ENCODE results near the gene EIF5A.

Gene EIF5A

DNA sequence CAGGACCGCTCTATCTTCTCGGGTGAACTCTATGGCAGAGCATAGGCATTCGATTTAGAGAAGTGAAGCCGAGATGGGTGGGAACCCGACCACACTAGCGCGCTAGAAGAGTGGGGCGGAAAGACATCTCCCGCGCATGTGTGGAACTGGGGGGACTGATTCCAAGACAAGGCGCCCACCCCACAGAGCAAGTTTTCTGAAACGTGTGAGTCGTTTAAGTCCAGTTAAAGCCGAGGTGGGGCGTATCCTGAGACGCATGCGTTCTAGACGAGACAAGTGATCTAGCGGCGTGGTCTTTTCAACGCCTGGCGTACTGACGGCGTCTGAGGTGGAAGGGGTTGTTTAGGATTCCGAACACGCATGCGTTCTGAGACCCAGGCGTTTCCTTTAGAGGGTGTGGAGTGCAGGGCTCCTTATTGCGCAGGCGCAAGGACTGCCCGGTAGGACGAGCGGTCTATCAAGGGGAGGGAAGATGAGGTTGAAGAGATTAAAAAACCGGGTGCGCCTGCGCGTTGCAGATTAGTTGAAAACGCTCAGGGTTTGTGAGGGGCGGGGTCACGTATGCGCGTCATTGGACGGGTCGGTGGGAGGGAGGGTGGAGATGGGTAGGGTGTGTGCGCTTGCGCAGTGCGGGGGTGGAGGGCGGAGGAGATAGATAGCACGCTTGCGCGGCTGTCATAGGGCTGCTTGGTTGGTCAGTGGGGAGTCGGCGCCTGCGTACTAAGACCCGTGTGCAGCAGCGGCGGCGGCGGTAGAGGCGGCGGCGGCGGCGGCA lies at the start of gene EIF5A:
TSS of gene EIF5A (plus strand) at position 718 of the 775 bp plus-strand sequence. CDS start 2,008 bp downstream, outside the sequence.
- peak; percentile 100 for DNase-seq

DNA sequence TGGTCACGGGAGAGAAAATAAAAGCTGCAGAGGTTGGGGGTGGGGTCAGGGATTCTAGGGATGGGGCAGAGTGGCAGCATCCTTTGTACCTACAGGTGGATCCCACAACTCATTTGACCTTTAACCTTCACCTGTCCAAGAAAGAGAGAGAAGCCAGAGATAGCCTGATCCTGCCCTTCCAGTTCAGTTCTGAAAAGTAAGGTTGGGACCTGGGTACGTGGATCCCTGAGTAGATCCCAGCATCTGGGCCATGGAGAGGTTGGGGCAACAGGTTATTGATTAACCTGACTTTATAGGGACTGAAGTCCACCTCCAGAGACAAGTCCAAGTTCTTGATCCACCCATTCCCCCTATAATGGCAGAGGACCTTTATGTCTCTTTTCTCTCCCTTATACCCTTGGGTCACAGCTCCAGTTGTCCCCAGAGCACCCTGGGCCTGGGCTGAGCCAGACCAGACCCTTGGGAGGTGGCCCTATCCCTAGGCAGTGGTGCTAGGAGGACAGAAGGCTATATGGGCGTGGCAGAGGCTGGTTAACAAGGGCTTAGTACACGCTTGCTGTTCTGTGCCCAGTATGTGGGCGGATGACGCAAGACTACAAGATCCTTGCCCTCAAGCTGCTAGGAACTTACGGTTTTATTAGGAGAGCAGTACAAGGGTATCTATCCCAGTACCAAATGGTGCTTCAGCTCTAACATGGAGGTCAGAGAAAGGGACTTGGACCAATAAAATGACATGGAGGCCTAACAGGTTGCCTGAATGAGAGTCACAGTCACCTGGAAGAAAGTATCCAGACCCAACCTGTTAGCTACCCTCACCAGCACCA lies 48.5 kb upstream of the EIF5A start:
- DNase-seq: no peak

DNA sequence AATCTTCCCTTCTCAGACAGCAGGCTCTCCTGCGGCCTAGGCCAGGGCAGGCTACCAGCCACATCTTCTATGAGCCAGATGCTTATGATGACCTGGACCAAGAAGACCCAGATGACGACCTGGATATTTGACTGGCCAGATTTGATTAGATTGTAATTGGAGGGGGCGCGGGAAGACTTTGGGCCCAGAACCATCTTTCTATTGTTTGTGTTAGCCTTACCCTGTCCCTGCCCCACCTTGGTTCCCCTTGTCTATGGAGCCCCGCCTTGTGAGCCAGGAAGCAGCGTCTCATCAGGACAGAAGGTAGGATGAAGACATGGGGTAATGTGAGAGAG lies 47.9 kb upstream of the EIF5A start:
- no peak for DNase-seq

DNA sequence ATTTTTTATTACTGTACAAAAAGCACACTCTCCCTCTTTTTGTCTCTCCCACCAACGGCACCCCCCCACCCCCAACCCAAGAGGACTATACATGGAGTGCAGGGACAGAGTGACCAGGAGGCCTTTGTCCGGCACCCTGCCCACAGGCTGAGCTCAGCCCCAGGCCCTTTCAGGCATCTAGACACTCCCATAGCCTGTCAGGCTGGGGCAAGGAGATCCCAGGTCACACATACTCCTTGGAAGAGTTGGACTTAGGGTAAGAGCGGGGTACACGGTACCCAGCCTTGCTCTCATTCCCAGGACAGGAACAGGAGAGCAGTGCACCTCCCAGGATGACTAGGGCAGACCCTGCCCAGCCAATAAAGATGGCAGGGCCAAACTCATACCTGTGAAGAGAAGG lies 47.3 kb upstream of the EIF5A start:
- no peak for DNase-seq

DNA sequence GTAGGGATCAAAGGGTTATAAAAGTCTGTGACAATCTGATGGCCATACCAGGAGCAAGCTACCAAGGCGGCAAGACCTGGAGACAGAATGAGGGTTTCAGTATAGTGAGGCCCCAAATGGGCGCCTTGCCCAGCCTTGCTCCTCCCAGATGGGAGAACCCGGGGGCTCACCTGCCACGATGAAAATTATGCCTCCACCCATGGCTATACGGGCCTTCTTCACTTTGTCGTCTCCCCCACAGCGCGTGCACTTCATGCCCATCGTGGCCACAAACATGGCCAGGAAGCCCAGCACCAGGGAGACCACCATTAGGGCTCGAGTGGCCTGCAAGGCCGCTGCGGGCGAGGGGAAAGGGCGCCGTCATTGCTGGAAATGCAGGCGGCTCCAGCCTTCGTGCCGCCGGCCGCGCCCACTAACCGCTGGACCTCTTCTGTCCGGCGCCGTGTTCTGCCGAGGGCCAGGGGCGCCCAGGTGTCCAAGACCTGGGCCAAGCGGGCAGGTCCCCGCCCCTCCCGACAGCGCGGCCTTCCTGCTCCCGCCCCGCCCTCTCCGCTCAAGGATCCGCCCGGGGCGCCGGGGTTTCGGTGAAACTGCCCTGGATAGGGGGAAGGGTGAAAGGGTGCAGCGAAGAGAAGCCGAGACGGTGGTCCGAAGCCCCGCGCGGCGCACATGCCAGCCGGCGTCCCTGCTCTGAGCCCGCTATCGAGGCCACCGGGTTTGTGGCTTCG lies 46.6 kb upstream of the EIF5A start:
- DNase-seq: peak; percentile 10 to 21

DNA sequence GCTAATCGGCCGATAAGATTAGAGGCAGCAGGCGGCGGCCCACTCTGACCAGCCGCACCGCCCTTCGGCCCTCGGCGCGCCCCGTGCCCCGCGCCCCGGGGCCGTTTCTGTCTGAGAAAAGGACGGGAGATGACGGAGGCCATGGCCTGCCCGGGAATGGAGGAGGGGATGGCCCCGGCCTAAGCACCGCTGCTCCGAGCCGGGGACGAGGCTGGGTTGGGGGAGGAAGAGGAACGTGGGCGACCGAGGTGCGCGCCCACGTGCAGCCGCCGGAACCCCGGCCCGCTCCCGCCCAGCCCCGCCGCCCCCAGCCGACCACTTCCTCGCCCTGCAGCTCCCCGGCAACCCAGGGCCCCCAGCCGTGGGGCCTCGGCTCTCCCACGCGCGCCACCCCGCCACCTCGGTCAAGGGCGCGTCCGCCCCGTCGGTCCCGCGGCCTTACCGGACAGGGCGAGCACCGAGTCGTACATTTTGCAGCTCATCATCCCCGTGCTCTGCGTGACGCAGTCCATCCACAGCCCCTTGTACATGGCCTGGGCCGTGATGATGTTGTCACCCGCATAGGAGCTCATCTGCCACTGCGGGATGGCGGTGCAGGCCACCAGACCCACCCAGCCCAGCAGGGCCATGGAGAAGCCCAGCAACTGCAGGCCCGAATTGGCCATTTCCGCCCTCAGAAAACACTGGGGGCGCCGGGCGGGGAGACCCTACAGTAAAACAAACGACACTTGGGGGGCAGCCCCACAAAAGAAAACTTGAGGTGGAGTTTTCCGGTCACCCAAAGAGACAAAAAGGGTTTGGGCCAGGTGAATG lies 45.8 kb upstream of the EIF5A start:
- no peak for DNase-seq

DNA sequence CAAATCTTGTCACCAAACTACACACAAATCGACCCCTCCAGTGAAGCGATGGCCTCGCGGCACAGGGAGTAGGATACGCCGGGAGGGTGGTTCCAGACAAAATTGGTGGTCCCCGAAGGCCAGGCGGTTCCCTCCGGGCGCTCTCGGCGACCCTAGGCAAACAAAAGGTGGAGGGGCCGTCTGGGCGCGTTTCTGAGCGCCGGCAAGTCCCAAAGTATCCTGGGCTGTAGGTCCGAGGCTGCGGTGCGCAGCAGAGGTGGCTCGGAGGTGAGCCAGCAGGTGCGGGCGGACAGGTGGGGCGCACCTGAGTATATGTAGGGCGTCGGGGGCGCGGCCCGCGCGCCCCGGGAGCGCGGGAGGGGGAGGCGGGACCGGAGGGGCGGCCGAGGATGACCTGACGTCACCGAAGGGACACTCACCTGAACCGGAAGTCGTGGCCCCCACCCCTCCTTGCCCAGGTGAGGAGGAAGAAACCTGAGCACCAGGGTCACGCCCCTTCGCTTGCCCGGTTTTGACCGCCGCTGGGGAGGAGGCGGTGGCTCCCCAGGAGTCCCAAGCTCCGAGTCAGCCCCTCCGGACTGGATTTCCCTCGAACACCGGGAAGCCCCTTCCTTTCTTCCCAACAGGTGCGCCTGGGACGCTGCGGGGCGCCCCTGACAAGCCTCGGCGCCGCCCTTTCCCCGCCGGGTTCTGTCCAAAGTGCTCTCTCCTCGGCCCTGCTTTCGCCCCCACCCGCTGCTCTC lies 45.1 kb upstream of the EIF5A start, which contains the start of gene CLDN7:
TSS of gene CLDN7 (minus strand) at position 287 of the 743 bp plus-strand sequence. CDS start 435 bp downstream, outside the sequence.
- no peak for DNase-seq

DNA sequence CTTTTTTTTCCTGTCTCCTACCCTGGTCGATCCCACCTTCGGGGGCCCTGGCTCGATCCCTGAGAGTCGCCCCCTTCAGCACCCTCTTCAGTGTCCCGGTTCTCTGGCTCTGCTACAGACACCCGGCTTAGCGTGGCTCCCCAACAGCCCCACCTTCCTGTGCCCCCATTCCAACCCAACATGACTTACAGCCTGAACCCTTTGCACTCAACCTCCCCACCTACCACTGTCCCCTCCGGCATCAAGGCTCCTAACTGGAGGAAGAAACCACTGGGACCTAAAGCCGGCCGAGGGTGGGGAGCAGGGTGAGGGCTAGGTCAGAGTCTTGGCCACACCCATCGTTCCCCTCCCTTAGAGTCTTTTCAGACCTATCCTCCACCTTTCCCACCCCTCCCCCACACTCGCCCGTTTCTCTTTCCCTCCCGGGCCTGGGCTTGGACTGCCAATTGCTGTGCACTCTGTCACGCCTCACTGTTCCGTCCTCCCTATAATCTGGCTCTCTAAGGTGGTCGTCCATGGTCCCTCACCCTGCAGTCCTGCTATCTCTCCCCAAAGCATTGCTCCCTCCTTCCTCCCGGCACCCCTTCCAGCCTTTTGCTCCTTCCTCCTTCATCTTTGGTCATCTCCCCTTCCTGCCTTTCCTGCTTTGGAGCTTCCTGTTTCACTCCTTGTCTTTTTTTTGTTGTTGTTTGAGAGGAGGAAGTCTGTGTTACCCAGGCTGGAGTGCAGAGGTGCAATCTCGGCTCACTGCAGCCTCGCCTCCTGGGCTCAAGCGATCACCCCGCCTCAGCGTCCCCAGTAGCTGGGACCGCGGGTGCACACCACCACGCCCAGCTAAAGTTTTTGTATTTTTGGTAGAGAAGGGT lies 44.3 kb upstream of the EIF5A start:
- no peak for DNase-seq

DNA sequence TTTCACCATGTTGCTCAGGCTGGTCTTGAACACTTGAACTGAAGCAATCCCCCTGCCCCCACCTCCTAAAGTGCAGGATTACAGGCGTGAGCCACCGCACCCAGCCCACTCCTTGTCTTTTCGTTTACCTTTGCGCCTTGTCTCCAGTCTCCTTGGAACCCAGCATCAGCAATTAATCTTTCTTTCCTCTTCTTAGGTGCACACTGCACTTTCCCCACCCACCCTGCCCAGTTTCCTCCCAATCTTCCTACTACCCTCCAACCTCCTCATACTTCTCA lies 43.7 kb upstream of the EIF5A start:
- DNase-seq: no peak

DNA sequence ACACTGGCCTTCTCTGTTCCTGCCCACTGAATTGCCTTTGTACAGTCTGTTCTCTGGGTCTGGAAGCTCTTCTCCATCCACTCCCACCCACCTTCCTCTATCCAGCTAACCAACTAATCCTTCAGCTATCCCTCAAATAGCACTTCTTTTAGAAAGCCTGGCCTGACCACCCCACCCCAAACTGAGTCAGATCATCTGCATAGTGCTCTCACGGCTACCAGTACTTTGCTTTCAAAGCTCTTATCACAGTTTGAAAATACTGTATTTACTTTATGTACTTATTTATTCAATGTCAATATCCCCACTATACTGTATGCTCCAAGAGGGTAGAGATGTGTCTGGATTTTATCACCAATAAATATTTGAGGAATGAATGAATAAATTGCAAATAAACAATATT lies 40.6 kb upstream of the EIF5A start:
- DNase-seq: no peak

DNA sequence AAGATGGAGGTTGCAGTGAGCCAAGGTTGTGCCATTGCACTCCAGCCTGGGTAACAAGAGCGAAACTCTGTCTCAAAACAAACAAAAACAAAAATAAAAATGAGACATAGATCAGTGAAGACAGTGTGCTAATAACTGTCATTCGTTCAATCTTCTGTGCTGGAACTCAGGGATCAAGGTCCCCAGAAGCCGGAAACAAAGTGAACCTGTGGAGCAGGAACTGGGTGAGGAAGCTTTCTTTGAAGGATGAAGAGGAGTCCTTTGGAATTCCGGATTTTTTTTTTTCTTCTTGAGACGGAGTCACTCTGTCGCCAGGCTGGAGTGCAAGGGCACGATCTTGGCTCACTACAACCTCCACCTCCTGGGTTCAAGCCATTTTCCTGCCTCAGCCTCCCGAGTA lies 28.0 kb upstream of the EIF5A start:
- DNase-seq: no peak

DNA sequence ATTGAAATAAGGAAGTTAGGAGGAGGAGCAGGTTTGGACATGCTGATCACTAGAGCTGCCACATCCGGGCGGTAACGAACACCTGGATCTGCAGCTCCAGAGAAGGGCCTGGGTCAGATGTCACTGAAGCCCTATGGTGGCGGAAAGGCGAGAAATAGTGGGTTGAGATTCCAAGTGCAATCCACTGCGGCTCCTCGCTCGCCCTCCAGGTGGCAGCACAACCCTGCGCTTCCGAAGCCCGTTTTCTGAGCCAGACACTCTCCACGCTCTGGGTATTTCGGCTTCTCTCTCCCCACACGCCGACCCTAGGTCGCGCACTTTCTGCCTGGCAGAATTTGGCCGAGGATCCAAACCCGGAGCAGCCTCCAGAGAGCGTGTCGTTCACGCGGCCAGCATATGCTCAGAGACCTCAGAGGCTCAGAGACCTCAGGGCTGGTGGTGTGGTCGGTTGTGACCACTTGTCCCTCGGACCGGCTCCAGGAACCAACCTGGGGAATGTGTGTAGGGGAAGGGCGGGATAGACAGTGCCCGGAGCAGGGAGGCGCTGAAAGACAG lies 26.8 kb upstream of the EIF5A start:
- peak; percentile 86 to 90 for DNase-seq

DNA sequence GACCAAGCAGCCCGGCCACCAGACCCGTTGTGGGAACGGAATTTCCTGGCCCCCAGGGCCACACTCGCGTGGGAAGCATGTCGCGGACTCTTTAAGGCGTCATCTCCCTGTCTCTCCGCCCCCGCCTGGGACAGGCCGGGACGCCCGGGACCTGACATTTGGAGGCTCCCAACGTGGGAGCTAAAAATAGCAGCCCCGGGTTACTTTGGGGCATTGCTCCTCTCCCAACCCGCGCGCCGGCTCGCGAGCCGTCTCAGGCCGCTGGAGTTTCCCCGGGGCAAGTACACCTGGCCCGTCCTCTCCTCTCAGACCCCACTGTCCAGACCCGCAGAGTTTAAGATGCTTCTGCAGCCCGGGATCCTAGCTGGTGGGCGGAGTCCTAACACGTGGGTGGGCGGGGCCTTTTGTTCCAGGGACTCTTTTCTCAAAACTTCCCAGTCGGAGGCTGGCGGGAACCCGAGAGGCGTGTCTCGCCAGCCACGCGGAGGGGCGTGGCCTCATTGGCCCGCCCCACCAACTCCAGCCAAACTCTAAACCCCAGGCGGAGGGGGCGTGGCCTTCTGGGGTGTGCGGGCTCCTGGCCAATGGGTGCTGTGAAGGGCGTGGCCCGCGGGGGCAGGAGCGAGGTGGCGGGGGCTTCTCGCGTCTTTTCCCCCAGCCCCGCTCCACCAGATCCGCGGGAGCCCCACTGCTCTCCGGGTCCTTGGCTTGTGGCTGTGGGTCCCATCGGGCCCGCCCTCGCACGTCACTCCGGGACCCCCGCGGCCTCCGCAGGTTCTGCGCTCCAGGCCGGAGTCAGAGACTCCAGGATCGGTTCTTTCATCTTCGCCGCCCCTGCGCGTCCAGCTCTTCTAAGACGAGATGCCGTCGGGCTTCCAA lies 26.1 kb upstream of the EIF5A start, which contains the start of gene SLC2A4:
TSS of gene SLC2A4 (plus strand) at position 645 of the 879 bp plus-strand sequence. CDS start at position 862, 217 bp downstream.
- peak; percentile 98 for DNase-seq

DNA sequence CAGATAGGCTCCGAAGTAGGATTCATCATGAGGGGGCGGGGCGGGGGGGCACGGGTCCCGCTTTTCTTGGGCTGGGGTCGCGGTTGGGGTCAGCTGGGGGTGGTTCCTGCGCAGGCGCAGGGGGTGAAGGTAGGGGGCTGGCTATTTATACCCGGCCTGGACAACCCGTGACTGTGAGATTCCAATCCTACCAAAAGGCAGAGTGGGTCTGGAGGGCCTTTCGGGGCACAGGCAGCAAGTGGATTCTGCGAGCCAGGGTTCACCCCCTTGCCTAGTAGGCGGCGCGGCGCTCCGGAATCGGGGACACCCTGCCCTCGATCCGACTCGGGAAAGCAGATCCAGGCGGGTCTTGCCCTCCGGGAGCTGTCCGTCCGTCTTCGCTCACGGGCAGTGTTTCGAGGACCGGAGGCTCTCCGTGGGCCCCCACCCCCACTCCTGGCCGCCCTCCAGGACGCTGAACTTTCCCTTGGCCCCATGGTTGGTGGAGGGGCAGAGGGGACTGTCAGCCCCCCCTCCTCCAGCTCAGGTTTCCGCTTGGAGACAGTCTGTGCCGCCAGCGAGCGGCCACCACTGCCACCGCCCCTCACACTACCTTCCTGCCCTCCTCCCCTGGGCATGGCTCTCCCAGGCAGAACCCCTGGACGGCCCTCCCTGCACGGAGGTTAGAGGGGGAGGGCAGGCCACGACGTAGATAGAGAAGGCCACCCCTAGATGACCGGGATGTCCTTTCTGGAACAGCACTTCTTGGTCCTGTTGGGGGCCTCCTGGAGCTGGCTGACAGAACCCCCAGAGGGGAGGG lies 25.3 kb upstream of the EIF5A start:
- DNase-seq: no peak

DNA sequence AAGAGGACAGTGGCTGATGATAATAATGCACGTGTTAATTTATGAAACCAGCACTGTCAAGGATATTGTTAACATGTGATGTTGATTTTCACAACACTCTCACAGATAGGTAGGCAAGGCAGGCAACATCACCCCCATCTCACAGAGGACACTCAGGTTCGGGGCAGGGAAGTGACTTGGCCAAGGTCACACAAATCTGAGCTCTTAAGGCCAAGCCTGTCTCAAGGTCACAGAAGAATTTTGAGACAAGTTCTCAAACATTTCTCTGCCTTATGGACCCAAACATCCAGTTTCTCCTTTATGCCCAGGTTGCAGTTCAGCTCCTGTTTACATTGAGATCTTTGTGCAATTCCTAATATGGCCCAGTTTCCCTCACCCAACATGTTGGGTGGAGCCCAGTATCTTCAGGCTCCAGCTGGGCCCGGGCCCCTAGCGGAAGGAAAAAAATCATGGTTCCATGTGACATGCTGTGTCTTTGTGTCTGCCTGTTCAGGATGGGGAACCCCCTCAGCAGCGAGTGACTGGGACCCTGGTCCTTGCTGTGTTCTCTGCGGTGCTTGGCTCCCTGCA lies 24.6 kb upstream of the EIF5A start:
- DNase-seq: no peak

DNA sequence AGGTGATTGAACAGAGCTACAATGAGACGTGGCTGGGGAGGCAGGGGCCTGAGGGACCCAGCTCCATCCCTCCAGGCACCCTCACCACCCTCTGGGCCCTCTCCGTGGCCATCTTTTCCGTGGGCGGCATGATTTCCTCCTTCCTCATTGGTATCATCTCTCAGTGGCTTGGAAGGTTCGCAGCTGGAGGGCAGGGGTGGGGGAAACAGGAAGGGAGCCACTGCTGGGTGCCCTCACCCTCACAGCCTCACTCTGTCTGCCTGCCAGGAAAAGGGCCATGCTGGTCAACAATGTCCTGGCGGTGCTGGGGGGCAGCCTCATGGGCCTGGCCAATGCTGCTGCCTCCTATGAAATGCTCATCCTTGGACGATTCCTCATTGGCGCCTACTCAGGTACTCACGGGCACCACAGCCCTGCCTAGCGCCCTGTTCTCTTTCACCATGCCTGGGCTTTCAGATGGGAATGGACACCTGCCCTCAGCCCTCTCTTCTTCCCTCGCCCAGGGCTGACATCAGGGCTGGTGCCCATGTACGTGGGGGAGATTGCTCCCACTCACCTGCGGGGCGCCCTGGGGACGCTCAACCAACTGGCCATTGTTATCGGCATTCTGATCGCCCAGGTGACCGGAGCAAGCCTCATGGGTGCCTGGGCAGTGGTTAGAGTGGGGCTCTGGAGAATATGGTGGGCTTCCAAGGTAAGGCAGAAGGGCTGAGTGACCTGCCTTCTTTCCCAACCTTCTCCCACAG lies 23.8 kb upstream of the EIF5A start:
- no peak for DNase-seq

DNA sequence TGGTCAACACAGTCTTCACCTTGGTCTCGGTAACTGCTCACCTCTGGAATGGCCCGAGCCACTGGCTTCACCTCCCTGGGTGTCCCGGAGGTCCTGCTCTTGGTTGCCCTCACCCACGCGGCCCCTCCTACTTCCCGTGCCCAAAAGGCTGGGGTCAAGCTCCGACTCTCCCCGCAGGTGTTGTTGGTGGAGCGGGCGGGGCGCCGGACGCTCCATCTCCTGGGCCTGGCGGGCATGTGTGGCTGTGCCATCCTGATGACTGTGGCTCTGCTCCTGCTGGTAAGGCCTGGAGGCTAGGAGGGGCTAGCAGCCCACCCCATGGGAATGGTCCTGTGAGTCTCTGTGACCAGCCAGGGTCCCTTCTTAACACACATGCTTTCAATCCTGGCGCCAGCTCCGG lies 22.5 kb upstream of the EIF5A start:
- no peak for DNase-seq

DNA sequence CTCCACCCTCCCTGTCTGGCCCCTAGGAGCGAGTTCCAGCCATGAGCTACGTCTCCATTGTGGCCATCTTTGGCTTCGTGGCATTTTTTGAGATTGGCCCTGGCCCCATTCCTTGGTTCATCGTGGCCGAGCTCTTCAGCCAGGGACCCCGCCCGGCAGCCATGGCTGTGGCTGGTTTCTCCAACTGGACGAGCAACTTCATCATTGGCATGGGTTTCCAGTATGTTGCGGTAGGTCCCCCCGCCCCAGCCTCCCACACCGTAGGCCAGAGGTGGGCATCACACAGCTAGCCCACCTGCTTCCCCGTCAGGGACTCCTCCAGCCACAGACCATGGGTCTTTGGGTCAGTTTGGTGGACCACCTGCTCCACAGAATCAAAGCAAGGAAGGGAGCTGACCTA lies 21.7 kb upstream of the EIF5A start:
- no peak for DNase-seq

Measured in SHP77 (cell line).